IPS-18a (cell line): Measurements from ENCODE around the gene SUPT20HL1.
"Not testable (repeated sequence)": the region's sequence is repeated elsewhere in the genome, so short reads cannot be mapped to it uniquely, and the experiment has no call there.

Source experiments
- H3K27ac ChIP-seq: one replicate; pipeline ENCODE4 v1.5.1; 2013; ENCODE audit warnings: low read length
- H3K27me3 ChIP-seq: one replicate; pipeline ENCODE4 v1.6.1; 2013; ENCODE audit warnings: mild to moderate bottlenecking, low read length; ENCODE audit not compliant: control insufficient read depth, insufficient read depth
- H3K36me3 ChIP-seq: one replicate; pipeline ENCODE4 v1.6.1; 2013; ENCODE audit warnings: low read depth, low read length; ENCODE audit not compliant: control insufficient read depth
- H3K4me1 ChIP-seq: one replicate; pipeline ENCODE4 v1.6.1; 2013; ENCODE audit warnings: low read depth, low read length; ENCODE audit not compliant: control insufficient read depth
- H3K4me3 ChIP-seq: one replicate; pipeline ENCODE4 v1.5.1; 2013; ENCODE audit warnings: low read length
- H3K9ac ChIP-seq: one replicate; pipeline ENCODE4 v1.6.1; 2013; ENCODE audit warnings: mild to moderate bottlenecking, low read length, moderate library complexity
- H3K9me3 ChIP-seq: one replicate; pipeline ENCODE4 v1.6.1; 2013; ENCODE audit warnings: low read depth, low read length; ENCODE audit not compliant: control insufficient read depth

SUPT20HL1 gene

GRCh38 chrX:24360272-24360671 is at the start of gene SUPT20HL1:
Gene SUPT20HL1, plus strand, starts transcription at chrX:24360639. Its CDS starts 2,122 bp downstream, at chrX:24362761.
- Histone ChIP-seq H3K9me3 (no peaks in the 10 kb centered on the region), H3K4me1 (no peaks in the 10 kb centered on the region), H3K4me3 (no peak within 1 kb of the TSS), H3K27ac (no peak within 1 kb of the TSS), H3K36me3 (no peaks in the 10 kb centered on the region), H3K9ac (no peak within 1 kb of the TSS), H3K27me3 (no peaks in the 10 kb centered on the region)

GRCh38 chrX:24310916-24311315 is 49.5 kb upstream of the SUPT20HL1 start:
- not testable (repeated sequence) for H3K27me3 ChIP-seq, H3K9ac ChIP-seq, H3K27ac ChIP-seq, H3K36me3 ChIP-seq, H3K9me3 ChIP-seq, H3K4me3 ChIP-seq
- peaks cover 12% of the 10 kb centered on the region for H3K4me1 ChIP-seq

DNA sequence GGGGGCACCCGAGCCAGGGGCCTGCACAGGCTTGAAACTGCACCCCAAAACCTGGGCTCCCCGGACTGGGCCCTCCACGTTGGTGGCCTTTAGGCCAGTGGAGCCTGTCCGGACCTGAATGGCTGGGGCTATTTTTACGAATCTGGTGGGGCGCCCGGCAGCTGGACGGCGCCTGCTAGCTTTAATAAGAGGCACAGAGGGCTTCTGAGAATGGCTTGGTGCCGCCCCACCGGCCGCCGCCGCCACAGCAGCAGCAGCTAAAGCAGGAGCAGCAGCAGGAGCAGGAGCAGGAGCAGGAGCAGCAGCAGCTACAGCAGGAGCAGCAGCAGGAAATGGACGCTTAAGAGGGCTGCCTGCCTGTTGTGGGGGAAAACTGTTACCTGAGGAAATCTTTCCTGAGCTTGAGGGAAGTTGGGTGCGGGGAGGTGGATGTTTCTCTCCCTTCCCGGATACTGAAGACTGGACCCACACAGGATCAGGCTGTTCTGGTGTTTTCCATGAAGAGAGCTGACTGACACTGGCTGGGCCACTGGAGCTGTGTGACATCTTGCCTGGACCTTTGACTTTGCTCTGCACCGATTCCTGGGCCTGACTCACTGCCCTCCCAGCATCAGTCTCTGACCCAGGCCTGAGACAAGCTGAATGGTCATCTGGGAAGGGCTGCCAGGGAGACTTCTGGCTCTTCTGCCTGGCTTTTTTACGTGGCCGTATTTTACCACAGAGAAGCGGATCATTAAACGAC is 48.8 kb upstream of the SUPT20HL1 start:
- H3K9me3 ChIP-seq, H3K27me3 ChIP-seq, H3K36me3 ChIP-seq, H3K9ac ChIP-seq, H3K4me3 ChIP-seq, H3K27ac ChIP-seq: not testable (repeated sequence)
- peaks cover 12% of the 10 kb centered on the region for H3K4me1 ChIP-seq

DNA sequence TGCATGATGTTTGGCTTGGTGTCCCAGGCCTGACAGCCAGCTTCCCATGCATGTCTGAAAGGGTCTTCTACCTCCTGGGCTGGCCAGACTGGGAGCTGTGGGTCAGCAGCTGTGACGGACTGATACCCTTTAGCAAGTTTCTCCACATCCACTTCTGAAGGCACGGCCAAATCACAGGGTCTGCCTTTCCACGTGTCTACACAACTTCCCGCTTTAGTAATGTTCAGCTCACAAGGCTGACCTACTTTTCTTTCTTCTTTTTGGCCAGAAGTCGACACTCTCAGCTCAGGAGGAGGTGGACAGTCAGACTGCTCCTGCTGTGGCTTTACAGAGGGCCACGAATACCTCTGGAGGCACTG is 48.2 kb upstream of the SUPT20HL1 start:
- H3K4me3 ChIP-seq, H3K27me3 ChIP-seq, H3K9ac ChIP-seq, H3K36me3 ChIP-seq, H3K9me3 ChIP-seq, H3K27ac ChIP-seq: not testable (repeated sequence)
- peaks cover 12% of the 10 kb centered on the region for H3K4me1 ChIP-seq

DNA sequence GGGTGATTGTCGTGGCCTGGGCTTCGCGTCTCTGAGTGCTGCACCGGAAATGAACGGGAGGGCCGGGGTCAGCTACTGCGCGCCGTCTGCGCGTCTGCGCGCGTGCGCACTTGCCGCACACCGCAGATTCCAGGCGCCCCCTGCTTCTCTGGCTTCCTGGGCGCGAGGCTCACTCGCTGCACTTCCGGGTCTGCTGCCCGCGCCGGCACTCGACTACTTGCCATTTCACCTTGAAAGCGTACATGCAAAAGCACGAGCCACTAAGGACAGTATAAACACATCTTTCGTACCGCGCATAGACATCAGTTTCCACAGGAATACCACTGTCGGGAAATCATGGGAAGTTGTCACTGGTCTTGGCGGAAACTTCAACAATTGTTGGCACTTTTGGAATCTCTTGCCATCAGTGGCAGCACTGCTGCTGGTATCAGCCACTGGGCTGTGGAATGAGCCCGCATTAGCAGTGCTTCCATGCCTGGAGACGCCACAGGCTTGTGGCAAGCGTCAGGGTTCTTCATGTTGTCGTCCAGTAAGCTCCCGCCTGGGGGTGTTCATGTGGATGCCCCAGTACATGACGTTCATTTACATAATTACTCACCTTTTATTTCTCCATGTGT is 46.3 kb upstream of the SUPT20HL1 start, which contains the start of gene SUPT20HL2:
TSS of gene SUPT20HL2 (minus strand) at position 51 of the 617 bp plus-strand sequence. CDS start 754 bp downstream, outside the sequence.
- no peaks in the 10 kb centered on the region for H3K27me3 ChIP-seq

DNA sequence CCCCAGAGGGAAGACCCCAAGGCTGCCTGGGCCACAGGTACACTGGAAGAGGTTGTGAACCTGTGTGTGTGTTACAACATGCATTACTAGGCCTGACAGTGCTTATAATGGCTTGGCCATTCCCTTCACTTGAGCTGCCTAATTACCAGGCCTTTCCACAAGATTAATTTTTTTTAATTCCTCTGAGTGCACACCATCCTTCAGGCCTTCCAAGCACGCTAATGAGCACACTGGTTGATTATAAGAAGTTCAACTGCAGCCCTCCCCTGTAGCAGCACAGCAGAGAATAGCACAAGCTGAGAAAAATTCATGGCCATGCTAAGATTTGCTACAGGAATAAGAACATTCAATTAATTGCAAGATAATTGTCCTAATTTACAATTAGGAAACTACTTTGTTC is 44.3 kb upstream of the SUPT20HL1 start:
- H3K9me3 ChIP-seq: no peaks in the 10 kb centered on the region
- H3K4me1 ChIP-seq: no peaks in the 10 kb centered on the region
- no peak overlapping the region for H3K9ac ChIP-seq
- no peaks in the 10 kb centered on the region for H3K36me3 ChIP-seq
- H3K27ac ChIP-seq: no peak overlapping the region
- H3K27me3 ChIP-seq: no peaks in the 10 kb centered on the region
- H3K4me3 ChIP-seq: no peak overlapping the region

More for the DNA sequence above, 46.3 kb upstream of the SUPT20HL1 start, which contains the start of gene SUPT20HL2:
- Histone ChIP-seq H3K9me3 (no peaks in the 10 kb centered on the region), H3K4me3 (no peak within 1 kb of the TSS), H3K27ac (no peak within 1 kb of the TSS), H3K36me3 (no peaks in the 10 kb centered on the region), H3K9ac (no peak within 1 kb of the TSS), H3K4me1 (peaks cover 12% of the 10 kb centered on the region)

DNA sequence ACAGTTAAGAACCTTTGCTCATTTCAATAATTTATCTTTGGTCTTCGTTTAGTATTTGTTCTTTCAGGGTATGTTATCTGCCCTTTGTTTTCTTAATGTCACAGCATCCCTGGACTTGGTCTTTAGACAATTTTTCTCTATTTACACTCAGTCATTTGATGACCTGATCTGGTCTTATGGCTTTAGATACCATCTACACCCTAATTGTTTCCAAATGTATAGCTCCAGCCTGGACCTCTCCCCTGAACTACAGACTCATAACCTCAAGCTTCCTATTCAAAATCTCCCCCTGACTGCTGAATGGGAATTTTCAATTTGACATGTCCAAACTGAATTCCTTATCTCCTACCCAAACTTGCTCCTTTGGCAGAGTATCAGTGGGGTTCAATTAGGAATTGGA is 42.9 kb upstream of the SUPT20HL1 start:
- H3K9me3 ChIP-seq: no peaks in the 10 kb centered on the region
- H3K4me1 ChIP-seq: no peaks in the 10 kb centered on the region
- H3K36me3 ChIP-seq: no peaks in the 10 kb centered on the region
- H3K9ac ChIP-seq: no peak overlapping the region
- no peak overlapping the region for H3K27ac ChIP-seq
- H3K27me3 ChIP-seq: no peaks in the 10 kb centered on the region
- H3K4me3 ChIP-seq: no peak overlapping the region

DNA sequence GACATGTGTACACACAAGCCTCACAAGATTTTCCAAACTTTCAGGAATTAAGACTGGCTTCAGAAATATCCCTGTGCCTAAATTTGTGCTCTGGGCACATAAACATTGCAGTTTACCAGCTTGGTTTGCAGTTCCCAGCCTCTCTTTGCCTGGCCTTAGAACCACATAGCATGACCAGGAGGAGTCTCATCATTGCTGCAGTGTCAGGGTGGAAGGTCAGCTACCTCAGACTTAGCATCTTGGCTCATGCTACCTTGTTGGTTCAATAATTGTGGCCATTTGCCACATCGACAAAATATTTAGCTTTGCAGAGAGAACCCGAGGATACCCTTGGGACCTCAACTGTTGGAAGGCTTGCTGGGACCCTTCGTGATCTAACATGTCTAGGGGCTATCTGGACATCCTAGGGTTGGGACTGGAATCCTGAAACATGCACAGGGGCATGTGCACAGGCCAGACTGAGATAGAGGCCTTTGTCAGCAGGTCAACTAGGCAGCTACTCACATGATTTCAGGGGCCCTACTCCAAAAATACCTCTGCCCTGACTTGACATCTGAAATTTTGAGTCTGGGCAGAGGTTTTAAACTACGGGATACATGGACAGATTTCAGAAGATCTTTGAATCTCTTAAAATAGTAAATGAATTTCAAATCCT is 38.6 kb upstream of the SUPT20HL1 start:
- H3K4me3 ChIP-seq: no peak overlapping the region
- H3K36me3 ChIP-seq: no peaks in the 10 kb centered on the region
- no peaks in the 10 kb centered on the region for H3K9me3 ChIP-seq
- no peaks in the 10 kb centered on the region for H3K4me1 ChIP-seq
- H3K27ac ChIP-seq: no peak overlapping the region
- H3K9ac ChIP-seq: no peak overlapping the region
- H3K27me3 ChIP-seq: no peaks in the 10 kb centered on the region

DNA sequence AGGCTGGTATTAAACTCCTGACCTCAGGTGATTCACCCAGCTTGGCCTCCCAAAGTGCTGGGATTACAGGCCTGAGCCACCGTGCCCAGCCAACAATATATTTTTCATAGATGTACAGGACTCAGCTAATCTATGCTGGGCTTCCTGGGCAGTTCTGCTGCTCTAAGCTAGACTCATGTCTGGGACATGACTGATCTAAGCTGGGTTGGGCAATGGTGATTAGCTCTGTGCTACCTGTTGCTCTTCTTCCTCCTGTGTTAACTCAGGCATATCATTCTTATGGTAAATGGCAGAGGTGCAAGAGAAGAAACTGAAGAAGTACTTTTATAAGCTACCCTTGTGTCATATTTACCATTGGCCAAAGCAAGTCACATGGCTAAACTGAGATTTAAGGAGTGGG is 35.2 kb upstream of the SUPT20HL1 start:
- H3K27ac ChIP-seq: no peak overlapping the region
- no peak overlapping the region for H3K4me3 ChIP-seq
- no peaks in the 10 kb centered on the region for H3K36me3 ChIP-seq
- no peak overlapping the region for H3K9ac ChIP-seq
- H3K4me1 ChIP-seq: no peaks in the 10 kb centered on the region
- no peaks in the 10 kb centered on the region for H3K27me3 ChIP-seq
- H3K9me3 ChIP-seq: no peaks in the 10 kb centered on the region

GRCh38 chrX:24332878-24333277 is 27.6 kb upstream of the SUPT20HL1 start:
- no peak overlapping the region for H3K4me3 ChIP-seq

GRCh38 chrX:24333371-24333770 is 27.1 kb upstream of the SUPT20HL1 start:
- no peak overlapping the region for H3K4me3 ChIP-seq
- no peaks in the 10 kb centered on the region for H3K27me3 ChIP-seq
- no peak overlapping the region for H3K9ac ChIP-seq
- no peaks in the 10 kb centered on the region for H3K9me3 ChIP-seq
- no peak overlapping the region for H3K27ac ChIP-seq
- no peaks in the 10 kb centered on the region for H3K36me3 ChIP-seq
- H3K4me1 ChIP-seq: no peaks in the 10 kb centered on the region

More at GRCh38 chrX:24332878-24333277, 27.6 kb upstream of the SUPT20HL1 start:
- H3K9ac ChIP-seq: no peak overlapping the region
- no peak overlapping the region for H3K27ac ChIP-seq
- no peaks in the 10 kb centered on the region for H3K27me3 ChIP-seq
- no peaks in the 10 kb centered on the region for H3K9me3 ChIP-seq
- H3K4me1 ChIP-seq: no peaks in the 10 kb centered on the region
- H3K36me3 ChIP-seq: no peaks in the 10 kb centered on the region
